SK-MEL-5 (cell line): ENCODE measurements around the gene SRRT. TPM values are rescaled to one million over a fixed set of nuclear protein-coding genes. Genes with fewer than 3 reads are reported as not detected.

Source experiments
- DNase-seq: peaks from one replicate; pipeline ENCODE4 v3.0.0-alpha.2; 2016; ENCODE audit warnings: low read depth, low spot score
- in situ Hi-C: cut with HindIII; loops from 2 replicates; pipeline ENCODE4 v1.10.0; 2016; ENCODE audit warnings: low sequenced_read_pairs, high pct_unique_total_duplicates, low pct_unique_long_range_greater_than_20kb
- total RNA-seq: library from RNA; depleted of rRNA; stranded (reverse); fragments of >200 nt; shearing (Covaris generic); gene quantifications from 2 replicates; pipeline ENCODE4 v1.2.3, GENCODE V29; 2014

The SRRT gene
- total RNA-seq, 1 experiment from 2014 or later, result 42.2 TPM

- no peak for DNase-seq
- in situ Hi-C loops, result no loop called here
Measured at GRCh38 chr7:100867776-100868485, 7.0 kb upstream of the SRRT start.

- in situ Hi-C loops, result no loop called here
- no peak for DNase-seq
Measured at GRCh38 chr7:100873599-100874299, 1.2 kb upstream of the SRRT start.

- in situ Hi-C loops, result no loop called here
Measured at GRCh38 chr7:100874300-100874576, 665 bp upstream of the SRRT start.

GRCh38 chr7:100875356-100875751 is 451 bp downstream of the SRRT start:
- in situ Hi-C loops, result no loop called here
- no peak for DNase-seq

More at GRCh38 chr7:100874300-100874576, 665 bp upstream of the SRRT start:
- no peak for DNase-seq

- in situ Hi-C loops, result no loop called here
Measured at GRCh38 chr7:100878013-100878412, 3.1 kb downstream of the SRRT start.

GRCh38 chr7:100878685-100879084 is 3.8 kb downstream of the SRRT start:
- in situ Hi-C loops, result no loop called here
- no peak for DNase-seq

More at GRCh38 chr7:100878013-100878412, 3.1 kb downstream of the SRRT start:
- no peak for DNase-seq

- in situ Hi-C loops, result no loop called here
- DNase-seq, result no peak
Measured at GRCh38 chr7:100879685-100880261, 4.9 kb downstream of the SRRT start.

- in situ Hi-C loops, result no loop called here
- DNase-seq, result no peak
Measured at GRCh38 chr7:100880645-100881044, 5.7 kb downstream of the SRRT start.

GRCh38 chr7:100881136-100881535 is 6.2 kb downstream of the SRRT start:
- DNase-seq, result no peak
- in situ Hi-C loops, result no loop called here

GRCh38 chr7:100882201-100882600 is 7.3 kb downstream of the SRRT start:
- in situ Hi-C loops, result no loop called here
- no peak for DNase-seq

GRCh38 chr7:100882785-100883526 is 8.1 kb downstream of the SRRT start:
- DNase-seq, result no peak
- in situ Hi-C loops, result no loop called here

- DNase-seq, result no peak
- in situ Hi-C loops, result no loop called here
Measured at GRCh38 chr7:100884736-100885439, 10.0 kb downstream of the SRRT start.

GRCh38 chr7:100885440-100886141 is 10.7 kb downstream of the SRRT start:
- DNase-seq, result no peak
- in situ Hi-C loops, result no loop called here

GRCh38 chr7:100886142-100886935 is 11.4 kb downstream of the SRRT start:
- in situ Hi-C loops, result no loop called here
- DNase-seq, result no peak

GRCh38 chr7:100886936-100887515 is 12.1 kb downstream of the SRRT start:
- in situ Hi-C loops, result no loop called here
- no peak for DNase-seq

GRCh38 chr7:100887516-100888290 is 12.8 kb downstream of the SRRT start:
- in situ Hi-C loops, result no loop called here
- DNase-seq, result no peak
